GM19455 (cell line): Measurements from ENCODE around the gene PAIP1.
A peak's percentile ranks its signal among the peaks of the same experiment; 100 is the strongest.
"Not testable (repeated sequence)": the region's sequence is repeated elsewhere in the genome, so short reads cannot be mapped to it uniquely, and the experiment has no call there.

Experiments
- ATAC-seq: cut with Tn5 transposase; IDR thresholded peaks from one replicate; pipeline ENCODE4 v1.9.1; 2021; ENCODE audit not compliant: unreplicated experiment

The PAIP1 gene

GRCh38 chr5:43556857-43557542 lies at the start of gene PAIP1:
PAIP1 (minus strand) TSS chr5:43557077; CDS start chr5:43556846, 231 bp downstream.
- ATAC-seq, result peak; percentile 77

DNA sequence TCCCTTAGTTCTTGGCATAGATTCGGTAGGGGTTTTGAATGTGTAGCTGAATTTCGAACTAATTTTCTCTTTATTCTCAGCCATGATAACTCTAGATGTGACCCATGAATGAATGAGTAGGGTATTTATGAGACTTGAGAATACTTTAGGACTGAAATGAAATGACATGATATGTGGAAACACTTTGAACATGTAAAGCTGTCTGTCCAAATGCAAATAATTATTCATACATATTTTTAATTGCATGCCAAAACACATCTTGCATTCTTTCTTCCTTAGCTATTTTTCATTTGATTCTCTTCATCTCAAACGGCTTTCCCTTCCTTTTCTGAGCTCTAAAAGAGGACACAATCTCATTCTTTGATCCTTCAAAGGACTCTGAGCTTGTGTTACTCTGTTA lies 49.5 kb upstream of the PAIP1 start:
- no peak for ATAC-seq

GRCh38 chr5:43604699-43605098 lies 47.8 kb upstream of the PAIP1 start:
- no peak for ATAC-seq

GRCh38 chr5:43603344-43604217 lies 46.7 kb upstream of the PAIP1 start:
- ATAC-seq, result peak; percentile 37

GRCh38 chr5:43602461-43603343 lies 45.8 kb upstream of the PAIP1 start, which contains the start of gene NNT:
NNT (plus strand) TSS chr5:43603180; CDS start chr5:43609196, 6,016 bp downstream.
- peak; percentile 86 for ATAC-seq

DNA sequence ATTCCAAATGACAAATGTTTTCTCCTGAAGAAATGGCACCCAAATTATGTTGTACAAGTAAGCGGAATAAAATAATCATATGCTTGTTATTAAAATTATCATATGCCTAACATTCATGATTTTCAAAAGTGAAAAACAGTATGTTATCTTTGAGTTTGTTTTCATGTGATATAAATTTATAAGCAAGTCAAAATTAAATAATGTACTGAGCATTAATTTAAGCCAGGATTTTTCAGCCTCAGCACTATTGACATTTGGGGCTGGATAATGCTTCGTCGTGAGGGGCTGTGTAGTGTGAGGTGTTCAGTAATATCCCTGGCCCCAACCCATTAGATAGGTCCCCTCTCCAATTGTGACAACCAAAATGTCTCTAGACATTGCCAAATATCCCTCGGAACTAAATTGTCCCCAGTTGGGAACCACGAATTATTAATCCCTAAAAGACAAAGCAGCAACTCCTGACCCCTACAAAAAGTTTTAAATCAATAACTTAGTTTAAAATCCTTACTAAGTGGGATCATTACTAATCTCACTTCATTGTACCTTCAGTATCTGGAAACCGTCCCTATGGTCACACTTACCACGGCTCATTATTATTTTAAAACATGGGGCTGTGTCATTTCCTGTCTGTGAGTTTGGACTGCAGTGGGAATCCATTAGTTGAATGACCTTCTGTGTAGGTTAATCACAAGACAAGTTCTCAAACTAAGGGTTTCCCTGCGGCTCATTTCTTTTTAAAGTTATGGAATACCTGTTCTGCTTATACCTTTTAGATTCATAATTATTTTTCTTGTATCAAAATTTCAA lies 44.8 kb upstream of the PAIP1 start:
- ATAC-seq, result peak; percentile 30

DNA sequence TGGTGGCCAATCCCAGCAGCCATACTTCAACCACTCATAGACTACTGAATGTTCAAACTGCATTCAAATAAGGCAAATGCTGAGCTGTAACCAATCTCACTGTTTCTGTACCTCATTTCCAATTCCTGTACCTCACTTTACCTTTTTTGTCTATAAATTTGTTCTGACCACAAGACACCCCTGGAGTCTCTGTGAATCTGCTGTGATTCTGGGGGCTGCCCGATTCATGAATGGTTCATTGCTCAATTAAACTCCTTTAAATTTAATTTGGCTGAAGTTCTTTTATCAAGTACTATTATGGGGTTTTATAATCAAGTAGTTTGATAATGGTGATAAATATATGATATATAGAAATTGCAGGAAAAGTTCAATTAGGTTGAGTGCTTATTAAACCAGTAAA lies 42.0 kb upstream of the PAIP1 start:
- ATAC-seq, result not testable (repeated sequence)

GRCh38 chr5:43592363-43592762 lies 35.5 kb upstream of the PAIP1 start:
- no peak for ATAC-seq

DNA sequence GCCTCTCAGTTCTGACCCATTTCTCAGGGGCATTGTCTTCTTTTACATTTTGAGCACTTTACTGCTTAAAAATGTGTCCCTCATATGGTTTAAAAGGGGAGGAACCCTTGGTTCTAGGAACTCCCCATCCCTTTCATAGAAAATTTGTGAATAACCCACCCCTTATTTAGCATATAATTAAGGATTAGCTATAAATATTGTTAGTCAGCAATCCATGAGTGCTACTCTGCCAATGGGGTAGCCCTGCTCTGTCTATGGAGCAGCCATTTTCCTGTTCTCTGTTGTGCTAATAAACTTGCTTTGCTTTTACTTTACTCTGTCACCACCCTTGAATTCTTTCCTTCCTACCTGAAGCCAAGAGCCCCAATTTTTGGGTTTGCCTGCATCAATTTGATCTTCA lies 33.8 kb upstream of the PAIP1 start:
- ATAC-seq, result no peak

DNA sequence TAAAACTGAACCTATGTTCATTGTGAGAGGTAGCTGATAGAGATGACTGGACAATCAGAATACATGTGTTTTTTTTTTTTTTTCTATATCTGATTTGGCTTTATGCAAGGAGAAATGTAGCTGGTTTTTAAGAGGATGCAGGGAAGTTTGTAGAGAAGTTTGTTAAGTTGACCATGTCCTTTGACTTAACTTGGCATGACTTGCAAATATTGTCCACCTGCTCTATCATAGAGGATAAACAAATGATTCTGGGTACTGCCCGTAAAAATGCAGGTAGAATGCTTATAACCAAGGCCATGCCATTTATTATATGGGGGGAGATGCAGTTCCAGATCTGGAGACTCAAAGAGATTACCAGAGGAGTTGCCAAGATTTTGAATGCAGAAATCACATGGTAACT lies 32.4 kb upstream of the PAIP1 start:
- no peak for ATAC-seq

DNA sequence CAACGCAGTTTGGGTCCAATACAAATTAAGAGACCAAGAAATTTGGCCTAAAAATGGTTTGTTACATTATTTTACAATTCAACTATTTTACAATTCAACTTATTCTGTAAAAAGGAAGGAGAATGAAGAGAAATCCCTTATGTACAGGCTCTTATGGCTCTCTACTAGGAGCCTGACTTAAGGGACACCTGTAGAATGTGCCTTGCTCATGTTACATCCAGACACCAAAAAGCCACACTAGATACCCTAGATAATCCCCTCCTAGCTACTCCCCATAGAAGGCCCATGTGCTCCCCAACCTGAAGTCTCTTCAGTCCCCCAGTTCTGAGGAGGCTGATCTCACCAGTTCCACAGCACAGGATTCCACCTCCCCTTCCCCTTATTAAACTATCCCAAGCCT lies 32.0 kb upstream of the PAIP1 start:
- no peak for ATAC-seq

DNA sequence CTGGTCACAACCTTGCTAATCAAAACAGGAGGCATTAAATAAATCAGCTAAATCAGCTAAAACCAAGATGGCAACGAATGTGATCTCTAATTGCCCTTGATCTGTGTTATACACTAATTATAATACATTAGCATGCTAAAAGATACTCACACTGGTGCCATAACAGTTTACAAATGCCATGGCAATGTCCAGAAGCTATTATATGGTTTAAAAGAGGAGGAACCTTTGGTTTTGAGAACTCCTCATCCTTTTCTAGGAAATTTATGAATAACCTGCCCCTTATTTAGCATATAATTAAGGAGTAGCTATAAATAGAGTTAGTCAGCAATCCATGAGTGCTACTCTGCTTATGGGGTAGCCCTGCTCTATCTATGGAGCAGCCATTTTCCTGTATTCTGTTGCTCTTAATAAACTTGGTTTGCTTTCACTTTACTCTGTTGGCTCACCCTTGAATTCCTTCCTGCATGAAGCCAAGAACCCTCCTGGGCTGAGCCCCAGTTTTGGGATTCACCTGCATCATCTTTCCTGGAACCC lies 27.4 kb upstream of the PAIP1 start:
- no peak for ATAC-seq

- no peak for ATAC-seq
Observed at GRCh38 chr5:43583724-43584123, 26.8 kb upstream of the PAIP1 start.

- no peak for ATAC-seq
Observed at GRCh38 chr5:43582082-43583005, 25.5 kb upstream of the PAIP1 start.

GRCh38 chr5:43581398-43581797 lies 24.5 kb upstream of the PAIP1 start:
- ATAC-seq, result no peak

DNA sequence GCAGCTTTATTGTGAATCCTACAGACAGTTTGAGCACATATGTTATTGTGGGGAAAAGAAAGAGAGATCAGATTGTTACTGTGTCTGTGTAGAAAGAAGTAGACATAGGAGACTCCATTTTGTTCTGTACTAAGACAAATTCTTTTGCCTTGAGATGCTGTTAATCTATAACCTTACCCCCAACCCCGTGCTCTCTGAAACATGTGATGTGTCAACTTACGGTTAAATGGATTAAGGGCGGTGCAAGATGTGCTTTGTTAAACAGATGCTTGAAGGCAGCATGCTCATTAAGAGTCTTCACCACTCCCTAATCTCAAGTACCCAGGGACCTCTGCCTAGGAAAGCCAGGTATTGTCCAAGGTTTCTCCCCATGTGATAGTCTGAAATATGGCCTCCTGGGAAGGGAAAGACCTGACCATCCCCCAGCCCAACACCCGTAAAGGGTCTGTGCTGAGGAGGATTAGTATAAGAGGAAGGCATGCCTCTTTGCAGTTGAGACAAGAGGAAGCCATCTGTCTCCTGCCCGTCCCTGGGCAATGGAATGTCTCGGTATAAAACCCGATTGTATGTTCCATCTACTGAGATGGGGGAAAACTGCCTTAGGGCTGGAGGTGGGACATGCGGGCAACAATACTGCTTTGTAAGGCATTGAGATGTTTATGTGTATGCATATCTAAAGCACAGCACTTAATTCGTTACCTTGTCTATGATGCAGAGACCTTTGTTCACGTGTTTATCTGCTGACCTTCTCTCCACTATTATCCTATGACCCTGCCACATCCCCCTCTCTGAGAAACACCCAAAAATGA lies 23.7 kb upstream of the PAIP1 start:
- not testable (repeated sequence) for ATAC-seq

- ATAC-seq, result no peak
Observed at GRCh38 chr5:43573058-43573457, 16.2 kb upstream of the PAIP1 start.

DNA sequence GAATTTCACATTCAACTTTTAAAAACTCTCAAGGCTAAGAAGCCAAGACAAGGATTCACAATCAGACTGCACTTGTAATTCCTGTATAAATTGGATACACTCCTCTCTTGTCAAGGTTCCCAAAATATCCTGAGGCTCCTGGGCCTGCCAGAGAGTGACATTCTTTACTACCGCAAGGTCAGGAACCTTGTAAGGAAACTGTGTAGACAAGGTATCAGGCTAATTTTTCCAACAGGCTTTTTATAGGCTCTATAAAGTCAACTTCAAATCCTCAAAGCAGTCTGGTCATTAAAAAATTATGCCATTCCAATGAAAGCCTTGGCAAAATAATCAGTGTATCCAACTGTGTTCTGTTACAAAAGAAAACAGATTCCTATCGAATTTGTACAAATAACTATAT lies 15.5 kb upstream of the PAIP1 start:
- no peak for ATAC-seq
